HepG2 (cell line): Measurements from ENCODE around the gene CDK13. TPM values are rescaled to one million over a fixed set of nuclear protein-coding genes. Genes with fewer than 3 reads are reported as not detected.

ENCODE experiments used
- DPF2 ChIP-seq: sonication (generic); formaldehyde crosslinking; IDR thresholded peaks from 2 replicates; pipeline ENCODE4 v1.4.0; 2020; ENCODE audit warnings: mild to moderate bottlenecking, low read depth, missing genetic modification reagents, borderline replicate concordance
- GFI1 ChIP-seq: sonication (generic); formaldehyde crosslinking; IDR thresholded peaks from 2 replicates; pipeline ENCODE4 v1.5.0; 2020; ENCODE audit warnings: missing genetic modification reagents, mild to moderate bottlenecking, borderline replicate concordance
- GTF2F1 ChIP-seq: fragments of 150-350 bp; IDR thresholded peaks from 2 replicates; pipeline ENCODE4 v1.6.1; 2014; ENCODE audit warnings: low read length
- HCFC1 ChIP-seq: fragments of 150-350 bp; IDR thresholded peaks from 2 replicates; pipeline ENCODE4 v1.6.1; 2014; ENCODE audit warnings: low read depth, low read length
- HOMEZ ChIP-seq: IDR thresholded peaks from 2 replicates; pipeline ENCODE4 v1.6.1; 2016; ENCODE audit warnings: low read depth
- MYC ChIP-seq: sonication (generic); formaldehyde crosslinking; IDR thresholded peaks from 2 replicates; pipeline ENCODE4 v1.9.0; 2021; ENCODE audit warnings: missing genetic modification reagents, borderline replicate concordance
- PHB2 ChIP-seq: fragments of 450-650 bp; IDR thresholded peaks from 2 replicates; pipeline ENCODE4 v1.6.1; 2018; ENCODE audit not compliant: partially characterized antibody
- POGZ ChIP-seq: sonication (generic); formaldehyde crosslinking; IDR thresholded peaks from 2 replicates; pipeline ENCODE4 v1.4.0; 2020; ENCODE audit warnings: mild to moderate bottlenecking, missing genetic modification reagents
- POLR2AphosphoS5 ChIP-seq: IDR thresholded peaks from 2 replicates; pipeline ENCODE4 v1.6.1; 2012; ENCODE audit warnings: low read depth, low read length
- TP53 ChIP-seq: sonication (generic); formaldehyde crosslinking; conservative IDR thresholded peaks from 2 replicates; pipeline ENCODE4 v1.4.0; 2020; ENCODE audit warnings: missing genetic modification reagents
- ZFP91 ChIP-seq: sonication (generic); formaldehyde crosslinking; IDR thresholded peaks from 2 replicates; pipeline ENCODE4 v1.9.0; 2022; ENCODE audit warnings: missing genetic modification reagents, mild to moderate bottlenecking, borderline replicate concordance
- ZNF10 ChIP-seq: sonication (generic); formaldehyde crosslinking; IDR thresholded peaks from 2 replicates; pipeline ENCODE4 v1.4.0; 2020; ENCODE audit warnings: mild to moderate bottlenecking, low read depth, missing genetic modification reagents, borderline replicate concordance
- ZNF276 ChIP-seq: sonication (generic); formaldehyde crosslinking; IDR thresholded peaks from 2 replicates; pipeline ENCODE4 v1.4.0; 2020; ENCODE audit warnings: mild to moderate bottlenecking, low read depth, missing genetic modification reagents
- ZNF281 ChIP-seq: sonication (generic); formaldehyde crosslinking; IDR thresholded peaks from 2 replicates; pipeline ENCODE4 v1.4.0; 2020; ENCODE audit warnings: missing genetic modification reagents, borderline replicate concordance
- ZNF674 ChIP-seq: sonication (generic); formaldehyde crosslinking; IDR thresholded peaks from 2 replicates; pipeline ENCODE4 v1.5.0; 2020; ENCODE audit warnings: low read depth, mild to moderate bottlenecking, missing genetic modification reagents
- ZNF776 ChIP-seq: sonication (generic); formaldehyde crosslinking; IDR thresholded peaks from 2 replicates; pipeline ENCODE4 v1.4.0; 2020; ENCODE audit warnings: mild to moderate bottlenecking, missing genetic modification reagents
- ZNF780A ChIP-seq: sonication (generic); formaldehyde crosslinking; IDR thresholded peaks from 2 replicates; pipeline ENCODE4 v1.8.0; 2022; ENCODE audit warnings: mild to moderate bottlenecking, missing genetic modification reagents, moderate library complexity
- ZSCAN5A ChIP-seq: sonication (generic); formaldehyde crosslinking; IDR thresholded peaks from 2 replicates; pipeline ENCODE4 v1.8.0; 2022; ENCODE audit warnings: mild to moderate bottlenecking, missing genetic modification reagents, borderline replicate concordance
- polyA plus RNA-seq, 8 experiments: library from polyadenylated mRNA; depleted of rRNA in 3 of 8; stranded (reverse) in 7 of 8; unstranded in 1 of 8; fragments of >200 nt; fragmentation: Illumina TruSeq in 4 of 8; extraction: Trizol in 4 of 8; gene quantifications; 2 replicates each; pipeline versions ENCODE4 v1.2.1 to v1.2.3, GENCODE V29; 2011 to 2016; ENCODE audit warnings: low read depth in 4 of 8, missing spikeins in 1 of 8, mixed read lengths in 1 of 8; ENCODE audit not compliant: insufficient read depth in 1 of 8
- total RNA-seq, 5 experiments: library from RNA; depleted of rRNA; stranded (reverse); fragments of >200 nt; fragmentation: Illumina TruSeq; extraction: Trizol; gene quantifications; 2 replicates each; pipeline ENCODE4 v1.2.3, GENCODE V29; 2016; ENCODE audit warnings: low read depth in 1 of 5

Gene CDK13
- total and polyA plus RNA-seq, 2 of the 13 experiments (the other 11 are each of a cell fraction or from before 2014, with no cell fraction given) = 21.0 to 40.9 TPM

GRCh38 chr7:40134428-40135316 is 184.6 kb downstream of the CDK13 start, which contains the start of the genes MPLKIP and SUGCT (continued):
- TF ChIP-seq DPF2 (no peak), ZNF276 (no peak), HCFC1 (peak; percentile 69), ZNF776 (CRISPR knock-in tag) (peak; percentile 86; the same call in 1 of the 2 replicates), ZNF10 (no peak), POLR2AphosphoS5 (peak; percentile 80), ZNF281 (CRISPR knock-in tag) (no peak), MYC (CRISPR knock-in tag) (peak; percentile 83), GTF2F1 (0 out of 2 replicates have a peak, but pooled peaks have one; percentile 29), GFI1 (peak; percentile 57; the same call in 1 of the 2 replicates), ZSCAN5A (CRISPR knock-in tag) (no peak; the same call in 1 of the 2 replicates), TP53 (CRISPR knock-in tag) (no peak), PHB2 (no peak), HOMEZ (CRISPR knock-in tag) (no peak; the same call in 1 of the 2 replicates), POGZ (peak; percentile 80; the same call in 1 of the 2 replicates), ZNF780A (CRISPR knock-in tag) (no peak; the same call in 1 of the 2 replicates), ZNF674 (CRISPR knock-in tag) (no peak), ZFP91 (no peak; the same call in none of the 2 replicates)
